Hematopoietic multipotent progenitor cell treated with erythropoietin and hydrocortisone succinate and interleukin-3 and kit ligand, for 4 days (in vitro differentiated cells): ENCODE measurements around the gene TUBB8.
"Not testable (repeated sequence)": the region's sequence is repeated elsewhere in the genome, so short reads cannot be mapped to it uniquely, and the experiment has no call there.

ENCODE experiments used
- DNase-seq: peaks from one replicate; pipeline ENCODE4 v3.0.0-alpha.2; 2015

The TUBB8 gene

GRCh38 chr10:13315-13635 lies 35.8 kb downstream of the TUBB8 start:
- DNase-seq: not testable (repeated sequence)

GRCh38 chr10:12444-13314 lies 36.4 kb downstream of the TUBB8 start:
- DNase-seq: not testable (repeated sequence)

- not testable (repeated sequence) for DNase-seq
Observed at GRCh38 chr10:11260-11659, 37.8 kb downstream of the TUBB8 start.

- not testable (repeated sequence) for DNase-seq
Observed at GRCh38 chr10:10261-10971, 38.7 kb downstream of the TUBB8 start.
